Motor neuron (in vitro differentiated cells): ENCODE data around the gene PRDM1. TPM values are rescaled to one million over a fixed set of nuclear protein-coding genes. Genes with fewer than 3 reads are reported as not detected.

Experiments used
- ATAC-seq, 8 experiments: fragments of 200-7000 bp; cut with Tn5 transposase; replicated peaks in 6 of 8; 2 replicates each; pipeline ENCODE4 v1.8.0; 2021; ENCODE audit warnings: mild to moderate bottlenecking in 8 of 8, moderate library complexity in 8 of 8
- H3K27ac ChIP-seq, 2 donors: fragments of 250-450 bp; sonication (Bioruptor Pico); 2 replicates each; pipeline ENCODE4 v1.9.0; 2021; ENCODE audit warnings: antibody characterized with exemption in 2 of 2, mild to moderate bottlenecking in 2 of 2, moderate library complexity in 1 of 2
- H3K4me1 ChIP-seq, 2 donors: fragments of 250-450 bp; sonication (Bioruptor Pico); replicated peaks in 1 of 2; 2 replicates each; pipeline ENCODE4 v1.6.1; 2021; ENCODE audit warnings: antibody characterized with exemption in 2 of 2, mild to moderate bottlenecking in 2 of 2, moderate library complexity in 1 of 2
- H3K4me3 ChIP-seq, 5 donors: fragments of 250-450 bp; sonication (Bioruptor Pico); 2 replicates each; pipeline ENCODE4 v1.9.0; 2021; ENCODE audit warnings: antibody characterized with exemption in 5 of 5, mild to moderate bottlenecking in 5 of 5, moderate library complexity in 4 of 5
- WGBS, 10 experiments: fragments of 450-650 bp; shearing (Covaris generic); methylation state at CpG; one replicate each; pipeline ENCODE4 v1.0.0; 2022; 5-methylcytosine and 5-hydroxymethylcytosine counted together
- in situ Hi-C, 9 experiments: fragments of 400-800 bp; cut with MboI; loops; one replicate each; pipeline ENCODE4 v1.15.0; 2021; ENCODE audit warnings: low sequenced_read_pairs in 9 of 9, low pct_unique_long_range_greater_than_20kb in 2 of 9; ENCODE audit not compliant: unreplicated experiment in 9 of 9
- total RNA-seq, 8 experiments: library from RNA; unstranded; fragments of 300-600 nt; gene quantifications; 2 replicates each; pipeline versions ENCODE4 v1.2.3 to v1.2.4, GENCODE V29; 2022

The PRDM1 gene
- total RNA-seq, 8 experiments from 2014 or later: 0.23 to 4.3 (median 2.0) TPM

- in situ Hi-C loops: no loop called here
- Histone ChIP-seq H3K4me3 (no peak overlapping the region), H3K4me1 (peaks cover 2 to 12% of the 10 kb centered on the region in 2 donors), H3K27ac (no peak overlapping the region)
- no peak for ATAC-seq
- 83 to 100% (median 92%) methylated on average over 2 to 11 of the region's 11 CpGs; no CpG with 5 or more reads in 1 of the 10 experiments for WGBS, 10 experiments
Measured at GRCh38 chr6:106102967-106103727, 17.0 kb downstream of the PRDM1 start.

- in situ Hi-C loops: no loop called here
- no peak for ATAC-seq
- Histone ChIP-seq H3K27ac (no peak overlapping the region), H3K4me3 (no peak overlapping the region), H3K4me1 (peaks cover 2 to 6% of the 10 kb centered on the region in 2 donors)
- 86 to 100% (median 96%) methylated on average over 2 to 9 of the region's 9 CpGs; no CpG with 5 or more reads in 1 of the 10 experiments for WGBS, 10 experiments
Measured at GRCh38 chr6:106103728-106104109, 17.6 kb downstream of the PRDM1 start.

GRCh38 chr6:106104476-106104875 lies 18.3 kb downstream of the PRDM1 start:
- Histone ChIP-seq H3K4me3 (no peak overlapping the region), H3K27ac (no peak overlapping the region), H3K4me1 (peaks cover 0 to 2% of the 10 kb centered on the region in 2 donors)
- in situ Hi-C loops: no loop called here
- ATAC-seq: no peak
- 80 to 100% (median 91%) methylated on average over 1 to 7 of the region's 7 CpGs; no CpG with 5 or more reads in 3 of the 10 experiments for WGBS, 10 experiments

- 73 to 97% (median 92%) methylated on average over 2 to 13 of the region's 21 CpGs; no CpG with 5 or more reads in 6 of the 10 experiments for WGBS, 10 experiments
- no peak for ATAC-seq
- in situ Hi-C loops: no loop called here
Measured at GRCh38 chr6:106104941-106105340, 18.8 kb downstream of the PRDM1 start.

GRCh38 chr6:106105493-106105892 lies 19.4 kb downstream of the PRDM1 start:
- 96 to 100% (median 100%) methylated on average over 1 to 16 of the region's 22 CpGs; no CpG with 5 or more reads in 5 of the 10 experiments for WGBS, 10 experiments
- in situ Hi-C loops: no loop called here
- Histone ChIP-seq H3K4me3 (no peak overlapping the region), H3K4me1 (no peaks in the 10 kb centered on the region), H3K27ac (no peak overlapping the region)
- no peak for ATAC-seq

More at GRCh38 chr6:106104941-106105340, 18.8 kb downstream of the PRDM1 start:
- H3K4me1 ChIP-seq: no peaks in the 10 kb centered on the region
- no peak overlapping the region for H3K27ac ChIP-seq
- no peak overlapping the region for H3K4me3 ChIP-seq

- no peak for ATAC-seq
- Histone ChIP-seq H3K4me3 (no peak overlapping the region), H3K27ac (no peak overlapping the region), H3K4me1 (peaks cover 0 to 3% of the 10 kb centered on the region in 2 donors)
- in situ Hi-C loops: no loop called here
- 77 to 100% (median 93%) methylated on average over 1 to 7 of the region's 12 CpGs; no CpG with 5 or more reads in 3 of the 10 experiments for WGBS, 10 experiments
Measured at GRCh38 chr6:106106276-106107042, 20.3 kb downstream of the PRDM1 start.

GRCh38 chr6:106107043-106107613 lies 21.0 kb downstream of the PRDM1 start:
- ATAC-seq: no peak
- no peak overlapping the region for H3K4me3 ChIP-seq
- H3K4me1 ChIP-seq: peaks cover 0 to 3% of the 10 kb centered on the region in 2 donors
- WGBS, 10 experiments: 70 to 100% (median 88%) methylated on average over 2 to 11 of the region's 14 CpGs; no CpG with 5 or more reads in 4 of the 10 experiments
- in situ Hi-C loops: no loop called here
- H3K27ac ChIP-seq: no peak overlapping the region

GRCh38 chr6:106108129-106108528 lies 22.0 kb downstream of the PRDM1 start:
- Histone ChIP-seq H3K4me1 (peaks cover 0 to 3% of the 10 kb centered on the region in 2 donors), H3K4me3 (no peak overlapping the region), H3K27ac (no peak overlapping the region)
- no peak for ATAC-seq
- in situ Hi-C loops: no loop called here
- 80 to 100% (median 100%) methylated on average over 1 to 5 of the region's 6 CpGs; no CpG with 5 or more reads in 1 of the 10 experiments for WGBS, 10 experiments

DNA sequence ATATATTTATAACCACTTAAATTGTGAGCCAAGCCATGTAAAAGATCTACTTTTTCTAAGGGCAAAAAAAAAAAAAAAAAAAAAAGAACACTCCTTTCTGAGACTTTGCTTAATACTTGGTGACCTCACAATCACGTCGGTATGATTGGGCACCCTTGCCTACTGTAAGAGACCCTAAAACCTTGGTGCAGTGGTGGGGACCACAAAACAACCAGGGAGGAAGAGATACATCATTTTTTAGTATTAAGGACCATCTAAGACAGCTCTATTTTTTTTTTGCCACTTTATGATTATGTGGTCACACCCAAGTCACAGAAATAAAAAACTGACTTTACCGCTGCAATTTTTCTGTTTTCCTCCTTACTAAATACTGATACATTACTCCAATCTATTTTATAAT lies 22.9 kb downstream of the PRDM1 start:
- Histone ChIP-seq H3K4me3 (no peak overlapping the region), H3K4me1 (peaks cover 0 to 3% of the 10 kb centered on the region in 2 donors), H3K27ac (no peak overlapping the region)
- ATAC-seq: no peak
- WGBS, 10 experiments: 71 to 100% (median 92%) methylated on average over 1 to 3 of the region's 3 CpGs
- in situ Hi-C loops: no loop called here

DNA sequence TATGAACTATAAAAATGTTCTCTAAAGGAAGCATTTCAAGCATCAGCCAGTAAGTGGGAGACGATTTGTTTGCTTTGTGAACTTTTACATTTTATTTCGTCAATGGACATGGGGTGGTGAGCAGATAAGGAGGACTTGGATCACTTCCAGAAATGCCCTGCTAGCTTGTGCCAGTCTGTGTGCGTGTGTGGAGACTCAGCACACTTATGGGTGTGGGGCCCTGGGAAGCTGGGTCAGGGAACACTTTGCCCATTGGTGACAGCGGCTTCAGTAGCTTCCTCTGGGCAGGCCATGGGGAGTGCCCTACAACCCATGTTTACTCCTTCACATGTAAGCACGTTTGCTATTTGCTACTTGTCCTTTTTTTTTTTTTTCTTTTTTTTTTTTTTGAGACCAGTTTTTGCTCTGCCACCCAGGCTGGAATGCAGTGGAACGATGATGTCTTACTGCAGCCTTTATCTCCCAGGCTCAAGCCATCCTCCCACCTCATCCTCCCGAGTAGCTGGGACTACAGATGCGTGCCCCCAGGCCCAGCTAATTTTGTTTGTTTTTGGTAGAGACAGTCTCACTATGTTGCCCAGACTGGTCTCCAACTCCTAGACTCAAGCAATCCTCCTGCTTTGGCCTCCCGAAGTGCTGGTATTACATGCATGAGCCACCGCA lies 24.2 kb downstream of the PRDM1 start:
- Histone ChIP-seq H3K4me3 (no peak overlapping the region), H3K27ac (no peak overlapping the region), H3K4me1 (peaks cover 0 to 3% of the 10 kb centered on the region in 2 donors)
- in situ Hi-C loops: no loop called here
- peak in 1 of 8 experiments; percentile 36 for ATAC-seq
- WGBS, 10 experiments: 50 to 100% (median 88%) methylated on average over 1 to 9 of the region's 10 CpGs

DNA sequence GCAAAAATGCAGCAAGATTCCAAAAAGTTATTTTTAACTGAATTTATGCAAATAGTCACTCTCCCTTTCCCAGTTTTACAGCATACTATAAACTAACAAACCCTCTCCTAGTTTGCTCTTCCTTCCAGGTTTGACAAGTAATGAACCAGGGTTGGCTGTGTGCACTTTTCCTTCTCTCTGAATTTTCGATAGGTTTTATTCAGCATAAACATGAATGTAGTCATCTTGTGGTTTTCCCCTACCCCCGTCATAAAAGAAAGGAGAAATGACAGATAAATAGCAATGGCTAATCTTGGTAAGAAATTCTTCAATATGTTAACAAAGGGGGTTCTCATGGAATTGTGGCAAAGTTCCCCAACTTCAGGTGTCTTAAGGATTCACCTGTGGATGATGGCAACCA lies 26.3 kb downstream of the PRDM1 start:
- H3K27ac ChIP-seq: no peak overlapping the region
- in situ Hi-C loops: no loop called here
- 0 to 100% (median 83%) methylated on average over 2 of the region's 2 CpGs; no CpG with 5 or more reads in 1 of the 10 experiments for WGBS, 10 experiments
- H3K4me1 ChIP-seq: peaks cover 0 to 3% of the 10 kb centered on the region in 2 donors
- peak in 3 of 8 experiments; percentile 54 to 60 (median 59) for ATAC-seq
- H3K4me3 ChIP-seq: no peak overlapping the region

DNA sequence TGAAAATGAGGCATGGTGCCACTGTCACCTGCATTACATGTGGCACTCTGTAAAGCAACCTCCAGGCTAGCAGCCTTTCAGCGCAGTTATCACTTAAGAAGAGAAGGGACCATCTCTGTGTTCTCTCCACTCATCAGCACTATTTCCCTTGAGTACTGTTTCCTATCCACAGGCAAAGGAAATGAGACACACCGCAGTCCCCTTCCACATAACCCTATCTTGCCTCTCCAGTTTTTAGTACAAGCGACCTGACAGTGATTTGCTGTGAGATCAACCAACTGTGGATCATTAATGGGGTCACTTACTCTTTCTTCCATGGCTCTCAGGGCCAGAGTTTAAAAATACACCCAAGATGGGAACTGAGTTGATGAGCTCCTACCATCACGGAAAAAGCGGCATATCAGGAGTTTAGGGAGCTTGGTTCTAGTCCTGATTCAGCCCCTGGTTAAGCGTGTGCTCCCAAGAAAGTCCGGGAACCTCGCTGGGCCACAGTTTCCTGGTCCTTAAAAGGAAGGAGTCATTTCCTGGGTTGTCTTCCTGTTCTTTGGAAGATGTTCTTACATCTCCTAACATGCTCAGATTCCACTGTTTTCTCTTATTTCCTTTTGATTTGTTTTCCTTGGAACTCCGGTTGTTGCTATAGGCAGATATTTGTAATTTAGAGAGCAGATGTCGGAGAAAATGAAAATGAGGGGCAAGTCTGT lies 27.3 kb downstream of the PRDM1 start:
- WGBS, 10 experiments: 76 to 100% (median 92%) methylated on average over 1 to 10 of the region's 10 CpGs

More for the DNA sequence above, 27.3 kb downstream of the PRDM1 start:
- ATAC-seq: no peak
- in situ Hi-C loops: no loop called here
- Histone ChIP-seq H3K27ac (no peak overlapping the region), H3K4me1 (peaks cover 0 to 3% of the 10 kb centered on the region in 2 donors), H3K4me3 (no peak overlapping the region)
